GM21529 (cell line): ENCODE results near the gene PIAS2.
"Not testable (repeated sequence)": the region's sequence is repeated elsewhere in the genome, so short reads cannot be mapped to it uniquely, and the experiment has no call there.

Source experiments
- ATAC-seq: cut with Tn5 transposase; IDR thresholded peaks from one replicate; pipeline ENCODE4 v1.9.1; 2021; ENCODE audit not compliant: unreplicated experiment

PIAS2 gene

GRCh38 chr18:46909497-46909896 lies 7.8 kb downstream of the PIAS2 start:
- no peak for ATAC-seq

GRCh38 chr18:46903406-46903805 lies 13.9 kb downstream of the PIAS2 start:
- no peak for ATAC-seq

GRCh38 chr18:46899274-46899948 lies 17.9 kb downstream of the PIAS2 start:
- ATAC-seq: peak; percentile 84

GRCh38 chr18:46894124-46894523 lies 23.2 kb downstream of the PIAS2 start:
- ATAC-seq: no peak

- no peak for ATAC-seq
Measured at GRCh38 chr18:46893360-46893759, 23.9 kb downstream of the PIAS2 start.

- ATAC-seq: peak; percentile 44
Measured at GRCh38 chr18:46892842-46893241, 24.5 kb downstream of the PIAS2 start.

GRCh38 chr18:46891742-46892214 lies 25.5 kb downstream of the PIAS2 start:
- ATAC-seq: peak; percentile 92

GRCh38 chr18:46888965-46889364 lies 28.3 kb downstream of the PIAS2 start:
- no peak for ATAC-seq

- ATAC-seq: no peak
Measured at GRCh38 chr18:46886893-46887292, 30.4 kb downstream of the PIAS2 start.

GRCh38 chr18:46883180-46883579 lies 34.1 kb downstream of the PIAS2 start:
- ATAC-seq: no peak

- ATAC-seq: no peak
Measured at GRCh38 chr18:46877329-46877987, 39.8 kb downstream of the PIAS2 start.

- ATAC-seq: no peak
Measured at GRCh38 chr18:46868169-46868921, 49.0 kb downstream of the PIAS2 start.

GRCh38 chr18:46867367-46868143 lies 49.8 kb downstream of the PIAS2 start:
- ATAC-seq: no peak

- ATAC-seq: no peak
Measured at GRCh38 chr18:46866523-46866922, 50.8 kb downstream of the PIAS2 start.

GRCh38 chr18:46865245-46865644 lies 52.1 kb downstream of the PIAS2 start:
- ATAC-seq: not testable (repeated sequence)

- peak; percentile 85 for ATAC-seq
Measured at GRCh38 chr18:46859855-46860254, 57.5 kb downstream of the PIAS2 start.

GRCh38 chr18:46858290-46858689 lies 59.0 kb downstream of the PIAS2 start:
- no peak for ATAC-seq

- no peak for ATAC-seq
Measured at GRCh38 chr18:46856973-46857372, 60.3 kb downstream of the PIAS2 start.

- no peak for ATAC-seq
Measured at GRCh38 chr18:46849007-46849406, 68.3 kb downstream of the PIAS2 start.

- ATAC-seq: no peak
Measured at GRCh38 chr18:46843372-46843771, 73.9 kb downstream of the PIAS2 start.

GRCh38 chr18:46842583-46842982 lies 74.7 kb downstream of the PIAS2 start:
- no peak for ATAC-seq
